GM19438 (cell line): ENCODE measurements around the gene DUOX1.

Experiments
- ATAC-seq: cut with Tn5 transposase; IDR thresholded peaks from one replicate; pipeline ENCODE4 v1.9.1; 2021; ENCODE audit warnings: low read depth; ENCODE audit not compliant: unreplicated experiment

Gene DUOX1

DNA sequence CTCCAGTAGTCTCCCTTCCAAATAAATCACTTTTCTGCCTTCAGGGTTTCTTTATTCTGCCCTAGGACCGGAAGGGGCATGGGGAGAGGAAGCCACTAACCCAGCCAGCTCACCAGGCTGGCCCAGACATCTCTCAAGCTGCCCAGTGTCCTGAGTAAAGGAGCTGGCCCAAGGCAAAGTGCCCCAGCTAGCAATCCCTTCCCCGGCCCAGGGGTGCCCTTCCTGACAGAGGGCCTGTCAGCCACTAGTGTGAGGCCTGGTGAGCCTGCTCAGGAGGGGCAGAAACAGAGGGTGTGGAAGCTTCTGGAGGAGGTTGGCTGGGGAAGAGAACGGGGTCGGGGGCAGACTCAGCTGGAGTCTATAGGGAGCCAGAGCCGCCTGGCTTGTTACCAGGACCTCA is 35.7 kb downstream of the DUOX1 start:
- ATAC-seq: no peak

DNA sequence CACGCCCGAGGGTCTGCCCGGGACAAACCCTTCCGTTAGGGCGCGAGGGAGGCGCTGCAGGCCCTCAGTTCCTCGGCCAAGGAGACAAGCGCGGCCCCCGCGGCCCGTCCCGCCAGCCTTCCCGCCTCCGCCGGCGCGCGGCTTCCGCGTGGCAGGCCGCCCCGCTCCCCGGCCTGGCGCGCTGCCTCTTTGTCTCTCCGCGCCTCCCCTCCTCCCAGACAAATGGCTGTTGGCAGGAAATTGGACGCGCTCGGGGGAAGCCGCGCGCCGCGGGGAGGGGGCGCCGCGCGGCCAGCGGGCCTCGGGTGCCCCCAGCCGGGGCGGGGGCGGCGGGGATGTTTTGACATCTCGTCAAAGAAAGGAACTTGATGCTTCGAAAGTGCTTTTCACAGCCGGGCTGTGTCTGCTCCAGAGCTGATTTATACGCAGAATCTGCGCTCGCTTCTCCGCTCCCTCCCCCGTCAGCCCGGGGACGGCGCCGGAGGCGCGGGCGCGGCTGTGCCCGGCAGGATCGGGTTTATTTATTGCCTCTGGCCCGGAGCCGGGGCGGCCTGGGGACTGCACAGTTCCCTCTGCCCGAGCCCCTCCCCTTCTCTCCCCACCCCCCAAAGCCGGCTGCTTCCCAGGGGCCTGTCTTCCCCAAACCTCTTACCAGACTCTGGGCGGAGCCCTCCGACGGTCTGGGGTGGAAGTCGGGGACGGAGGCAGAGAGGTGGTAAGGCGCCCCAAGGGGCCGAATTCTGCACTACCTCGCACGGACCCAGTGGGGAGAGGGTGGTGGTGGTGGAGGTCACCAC is 37.2 kb downstream of the DUOX1 start:
- peak; percentile 93 for ATAC-seq

DNA sequence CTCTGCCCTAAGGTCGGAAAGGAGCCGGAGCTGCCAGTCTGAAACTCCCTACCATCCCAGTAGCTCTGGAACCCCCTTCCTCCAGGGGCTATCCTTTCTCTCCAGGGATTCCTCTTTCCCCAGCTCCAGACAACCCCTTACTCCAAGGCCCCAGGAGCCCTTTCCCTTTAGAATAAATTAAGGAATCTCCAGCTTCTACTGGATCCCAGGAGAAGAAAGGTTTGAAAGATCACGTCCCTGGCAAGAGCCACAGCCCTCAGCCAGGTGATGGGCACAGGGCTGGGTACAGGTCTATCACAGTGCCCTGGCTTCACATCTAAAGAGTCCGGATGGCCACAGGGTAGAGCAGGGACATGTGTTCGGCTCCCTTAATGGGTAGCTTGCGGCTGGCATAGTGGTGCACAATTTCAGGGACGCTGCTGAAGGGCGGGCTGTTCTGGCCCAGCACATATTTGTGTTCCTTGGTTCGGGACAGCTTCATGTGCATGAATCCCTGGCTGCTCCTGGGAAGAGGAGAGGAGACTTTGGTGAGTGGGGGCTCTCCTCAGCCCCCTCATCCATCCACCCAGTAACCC is 37.9 kb downstream of the DUOX1 start:
- ATAC-seq: no peak

DNA sequence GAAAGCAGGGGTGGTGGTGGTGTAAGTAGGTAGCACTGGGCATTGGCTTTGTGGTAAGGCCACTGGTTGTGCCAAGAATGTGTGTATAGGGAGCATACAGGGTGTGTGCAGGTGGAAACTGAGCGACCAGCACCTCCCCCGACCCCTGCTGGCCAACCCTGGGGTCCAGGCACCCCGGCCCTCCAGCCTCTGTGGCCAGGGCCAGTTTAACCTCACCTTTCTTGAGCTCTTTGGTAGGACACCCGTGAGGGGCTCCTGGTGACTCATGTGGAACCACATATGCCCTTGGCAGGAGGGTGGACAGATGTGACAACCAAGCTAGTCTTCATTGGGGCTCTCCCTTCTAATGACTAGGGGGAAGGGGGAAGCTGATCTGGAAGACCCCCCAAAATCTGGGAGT is 38.5 kb downstream of the DUOX1 start:
- no peak for ATAC-seq

DNA sequence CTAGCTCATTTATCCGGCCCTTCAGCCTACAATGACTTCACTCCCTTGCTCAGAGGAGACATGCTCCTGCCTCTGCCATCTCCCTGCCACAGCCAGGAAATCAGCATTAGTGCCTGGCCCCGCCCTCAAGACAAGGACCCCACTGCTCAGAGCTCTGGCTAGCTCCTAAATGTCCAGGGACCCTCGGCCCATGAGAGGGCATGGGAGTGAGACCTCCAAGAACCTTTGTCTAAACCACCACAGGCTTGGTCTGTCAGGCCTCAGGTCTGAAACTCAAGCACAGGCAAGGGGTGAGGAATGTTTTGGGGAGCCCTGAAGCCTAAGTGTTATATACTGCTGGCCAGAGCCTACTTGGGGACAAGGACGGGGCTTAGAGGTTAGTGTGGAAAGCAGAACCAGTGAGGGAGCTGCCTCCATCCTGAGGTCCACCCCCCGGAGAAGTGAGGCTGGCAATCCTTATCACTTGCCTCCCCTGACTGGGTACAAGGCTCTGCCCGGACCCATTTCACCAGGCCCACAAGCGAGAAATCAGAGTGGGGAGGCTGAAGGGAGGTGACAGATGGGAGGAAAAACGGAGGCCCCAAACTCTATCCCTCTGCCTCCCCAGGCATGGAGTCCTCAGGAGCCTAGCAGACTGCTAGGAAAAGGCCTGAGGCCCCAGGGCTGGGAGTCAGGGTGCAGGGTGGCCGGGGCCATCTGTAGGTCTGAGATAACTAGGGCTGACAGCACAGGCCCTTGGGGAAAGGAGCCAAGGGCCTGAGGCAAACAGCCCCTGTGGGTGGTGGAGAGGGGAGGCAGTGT is 39.2 kb downstream of the DUOX1 start:
- ATAC-seq: no peak

DNA sequence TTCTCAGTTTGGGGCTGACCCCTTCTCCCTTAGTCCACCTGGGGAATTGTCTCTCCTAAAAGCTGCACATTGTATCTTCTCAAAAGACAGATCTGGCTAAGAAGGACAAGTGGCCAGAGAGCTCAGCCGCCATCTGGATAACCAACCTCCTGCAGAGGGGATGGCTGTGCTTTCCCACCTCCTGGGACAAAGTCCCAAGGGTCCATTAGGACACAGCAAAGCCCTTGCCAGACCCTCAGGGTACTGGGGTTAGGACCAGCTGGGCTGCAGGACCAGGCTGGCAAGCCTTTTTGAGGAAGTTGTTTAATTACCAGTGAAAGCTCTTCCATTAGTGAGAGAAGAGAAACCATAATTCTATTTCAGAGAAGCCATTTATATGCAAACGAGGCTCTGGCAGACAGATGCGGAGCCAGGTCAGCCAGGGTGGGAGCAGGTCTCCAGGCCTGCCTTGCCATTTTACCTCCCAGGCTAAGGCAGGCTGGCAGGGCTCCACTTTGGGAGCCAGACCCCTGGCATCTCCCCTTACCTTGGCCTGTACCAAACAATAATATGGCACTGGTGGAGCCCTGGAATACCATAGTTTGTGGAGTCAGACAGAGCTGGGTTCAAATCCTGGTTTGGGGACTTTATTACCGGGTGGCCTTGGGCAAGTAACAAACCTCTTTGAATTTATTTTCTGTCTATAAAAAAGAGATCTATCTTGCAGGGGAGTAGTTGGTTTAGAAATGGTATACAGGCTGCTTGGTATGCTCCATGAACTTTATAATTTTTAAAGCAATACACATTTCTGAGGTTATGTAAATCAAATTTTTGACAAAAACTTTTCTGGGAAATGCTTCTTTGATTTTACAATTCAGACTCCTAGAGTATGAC is 40.0 kb downstream of the DUOX1 start:
- ATAC-seq: no peak

DNA sequence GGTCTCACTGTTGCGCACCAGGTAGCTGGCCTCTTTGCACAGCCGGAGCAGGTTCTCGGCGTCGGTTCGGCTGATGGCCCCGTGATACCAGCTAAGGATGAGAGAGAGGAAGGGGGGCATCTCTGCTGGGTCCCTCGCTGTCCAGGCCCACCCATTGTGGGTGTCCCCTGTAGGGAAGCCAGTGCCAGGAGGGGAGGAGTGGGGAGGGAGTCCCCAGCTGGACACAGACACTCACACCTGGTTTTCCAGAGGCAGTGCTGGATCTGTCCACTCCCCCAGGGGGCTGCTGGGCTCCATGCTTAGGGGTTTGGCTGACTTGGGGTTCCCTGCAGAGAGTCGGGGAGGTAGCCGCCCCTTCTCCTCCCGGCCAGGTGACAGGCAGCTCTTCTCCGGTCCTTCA is 42.1 kb downstream of the DUOX1 start:
- no peak for ATAC-seq

DNA sequence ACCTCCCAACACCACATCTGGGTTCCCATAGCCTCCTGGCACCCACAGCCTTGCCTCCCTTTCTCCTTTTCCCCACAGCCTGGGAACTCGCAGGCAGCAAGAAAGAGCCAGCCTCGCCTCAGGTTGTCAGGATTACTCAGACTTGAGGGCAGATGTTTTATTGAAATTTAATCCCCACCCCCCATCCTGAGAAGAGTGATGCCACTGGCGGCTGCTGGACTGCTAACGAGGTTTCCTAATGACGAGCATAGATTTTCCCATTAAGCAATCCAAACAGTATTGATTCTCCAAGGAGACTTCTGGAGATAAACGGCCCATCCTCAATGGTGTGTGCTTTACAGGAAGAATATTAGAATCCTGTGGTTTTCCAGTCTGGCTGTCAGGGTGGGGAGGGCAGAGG is 44.3 kb downstream of the DUOX1 start:
- ATAC-seq: no peak

DNA sequence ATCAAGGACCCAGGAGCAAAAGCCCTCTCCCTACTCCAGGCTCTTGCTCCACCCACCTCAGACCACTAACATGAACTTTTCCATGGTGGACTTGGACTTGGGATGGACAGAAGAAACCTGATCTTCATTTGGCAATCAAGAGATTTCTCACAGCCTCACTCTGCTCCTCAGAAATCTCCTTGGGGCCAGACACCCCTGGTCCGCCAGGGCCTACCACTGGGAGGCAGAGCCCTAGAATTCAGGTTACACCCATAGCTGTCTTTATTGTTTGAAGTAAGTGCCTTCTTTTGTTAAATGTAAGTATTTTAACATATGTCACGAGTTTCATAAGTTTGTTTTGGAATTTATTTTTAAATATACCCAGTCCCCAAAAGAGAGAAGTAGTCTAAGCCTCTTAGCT is 44.8 kb downstream of the DUOX1 start:
- ATAC-seq: no peak

DNA sequence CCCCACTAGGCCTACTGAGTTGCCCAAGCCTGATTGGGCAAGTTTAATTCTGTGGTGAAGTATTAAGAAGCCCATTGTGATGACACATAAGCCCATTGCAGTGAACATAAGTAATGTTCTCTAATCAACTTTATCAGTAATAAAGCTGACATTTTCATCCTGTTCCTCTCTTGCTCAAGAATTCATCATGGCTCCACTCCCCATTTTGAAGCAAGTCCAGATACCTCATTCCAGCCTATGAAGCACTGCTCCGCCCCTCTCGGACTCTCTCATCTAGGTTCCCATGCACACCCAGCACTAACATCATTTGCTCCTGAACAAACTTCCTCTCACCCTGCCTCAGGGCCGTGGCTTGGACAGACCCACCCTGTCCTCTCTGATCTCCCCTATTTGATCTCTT is 47.5 kb downstream of the DUOX1 start:
- no peak for ATAC-seq

DNA sequence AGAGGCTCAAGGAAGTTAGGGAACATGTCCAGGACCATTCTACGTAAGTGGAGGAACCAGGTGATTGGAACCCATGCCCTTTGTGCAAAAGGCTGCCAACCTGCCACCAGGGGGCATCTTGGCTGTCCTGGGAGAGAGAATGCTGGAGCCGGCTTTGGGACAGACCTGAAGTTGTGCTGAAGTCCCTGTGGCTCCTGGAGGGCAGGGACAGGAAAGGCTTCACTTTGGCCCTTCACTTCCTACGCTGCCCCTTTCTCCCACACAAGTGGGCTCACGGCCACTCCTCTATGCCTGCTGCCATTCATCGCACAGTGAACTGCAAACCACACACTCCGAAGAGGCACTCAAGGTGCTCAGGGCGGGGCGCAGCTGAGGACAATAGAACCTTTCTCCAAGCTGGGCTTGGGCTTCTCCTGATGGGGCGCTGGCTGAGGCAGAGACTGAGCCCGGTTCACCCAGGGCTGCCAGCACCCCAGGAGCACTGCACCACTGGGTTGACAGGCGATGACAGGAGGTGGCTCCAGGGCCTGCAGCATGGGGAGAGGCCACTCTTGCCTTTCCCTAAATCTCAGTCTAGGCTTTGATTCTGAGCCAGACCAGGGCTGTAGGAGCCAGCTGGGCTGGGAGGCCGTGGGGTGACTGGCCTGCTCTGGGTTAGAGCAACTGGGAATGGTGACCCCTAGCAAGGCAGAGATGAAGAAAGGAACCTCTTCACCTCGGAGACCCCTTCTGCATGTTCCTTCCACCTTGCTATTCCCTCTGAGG is 49.6 kb downstream of the DUOX1 start:
- ATAC-seq: no peak

DNA sequence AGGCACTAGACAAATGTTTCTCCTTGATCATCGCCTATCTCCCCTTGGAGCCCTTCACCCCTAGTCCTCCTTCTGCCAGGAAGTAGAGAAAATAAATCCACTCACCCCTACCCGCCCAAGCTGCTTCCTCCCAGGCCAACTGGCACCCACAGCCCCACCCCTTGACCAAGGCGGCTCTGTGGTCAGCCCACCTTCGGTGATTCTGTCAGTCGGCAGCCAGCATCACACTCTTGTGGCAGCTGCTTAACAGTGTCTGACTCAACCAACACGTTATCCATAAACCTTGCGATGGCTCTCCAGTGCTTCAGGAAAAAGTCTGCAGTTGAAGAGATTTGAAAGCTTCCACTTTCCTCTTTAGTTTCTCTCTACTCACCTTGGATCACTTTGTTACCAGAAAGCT is 50.4 kb downstream of the DUOX1 start:
- no peak for ATAC-seq

DNA sequence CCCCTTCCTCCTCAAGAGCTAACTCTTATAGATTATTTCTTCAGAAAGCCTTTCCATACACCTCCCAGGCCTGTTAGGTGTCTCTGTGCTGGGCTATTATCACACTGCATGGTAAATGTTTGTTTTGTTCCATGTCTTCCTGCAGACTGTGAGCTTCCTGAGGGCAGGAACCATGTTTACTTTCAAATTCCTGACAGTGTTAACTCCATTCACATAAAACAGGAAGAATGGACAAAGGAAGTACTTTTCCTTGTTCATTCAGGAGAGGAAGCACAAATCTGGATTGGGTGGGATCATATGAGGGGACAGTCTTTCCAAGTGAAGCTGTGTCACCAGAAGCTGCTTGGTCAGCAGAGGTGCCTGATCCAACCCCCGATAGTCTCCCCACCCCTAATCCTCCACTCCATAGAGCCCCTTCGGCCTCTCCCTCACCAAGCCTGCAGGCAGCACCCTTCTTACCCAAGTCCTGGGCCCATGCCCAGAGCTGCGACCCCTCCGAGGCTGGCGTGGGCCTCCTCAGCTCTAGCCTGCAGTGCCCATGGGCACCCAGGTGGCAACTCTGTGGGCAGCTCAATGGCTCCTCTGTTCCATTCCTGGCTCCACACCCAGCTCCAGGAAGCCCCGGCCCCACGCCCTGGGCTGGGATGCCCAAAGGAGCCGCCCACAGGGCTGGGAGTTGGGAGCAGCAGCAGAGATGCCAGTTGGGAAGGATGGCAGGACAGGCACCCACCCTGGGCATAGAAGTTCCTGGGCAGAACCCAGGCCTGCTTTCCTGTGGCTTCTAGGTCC is 51.0 kb downstream of the DUOX1 start:
- no peak for ATAC-seq

DNA sequence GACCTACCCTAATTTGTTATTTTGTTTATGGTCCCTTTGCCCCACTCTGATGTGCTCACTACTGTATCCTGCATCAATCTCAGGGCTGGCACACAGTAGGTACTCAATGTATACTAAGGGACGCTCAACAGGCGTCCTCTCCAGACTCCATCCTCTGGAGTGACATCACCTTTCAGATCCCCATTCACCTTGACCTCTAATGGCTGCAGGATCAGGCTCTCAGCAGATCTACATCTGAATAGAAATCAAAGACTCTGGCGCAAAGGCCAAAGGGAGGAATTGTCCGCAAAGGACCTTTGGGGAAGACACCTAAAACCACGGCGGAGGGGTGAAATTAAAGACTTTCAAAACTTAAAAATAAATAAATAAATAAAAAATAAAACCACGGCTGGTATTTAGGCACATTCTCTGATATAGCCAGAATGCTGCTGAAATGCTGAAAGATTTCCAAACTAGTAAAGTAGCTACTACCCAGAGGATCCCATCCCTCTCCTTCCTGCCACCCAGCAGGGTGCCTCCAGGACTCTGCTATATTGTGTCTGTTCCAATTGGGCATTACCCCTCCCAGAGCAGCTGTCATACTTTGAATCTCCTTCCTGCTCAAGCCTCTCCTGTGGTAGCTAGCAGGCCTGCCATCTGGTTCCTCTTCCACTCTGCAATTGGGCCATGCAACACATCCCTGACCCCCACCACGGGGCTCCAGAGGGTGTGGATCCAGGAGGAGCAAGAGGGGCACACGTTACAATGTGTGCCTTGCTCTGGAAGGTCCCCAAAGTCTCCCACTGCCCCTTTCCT is 51.9 kb downstream of the DUOX1 start:
- no peak for ATAC-seq

DNA sequence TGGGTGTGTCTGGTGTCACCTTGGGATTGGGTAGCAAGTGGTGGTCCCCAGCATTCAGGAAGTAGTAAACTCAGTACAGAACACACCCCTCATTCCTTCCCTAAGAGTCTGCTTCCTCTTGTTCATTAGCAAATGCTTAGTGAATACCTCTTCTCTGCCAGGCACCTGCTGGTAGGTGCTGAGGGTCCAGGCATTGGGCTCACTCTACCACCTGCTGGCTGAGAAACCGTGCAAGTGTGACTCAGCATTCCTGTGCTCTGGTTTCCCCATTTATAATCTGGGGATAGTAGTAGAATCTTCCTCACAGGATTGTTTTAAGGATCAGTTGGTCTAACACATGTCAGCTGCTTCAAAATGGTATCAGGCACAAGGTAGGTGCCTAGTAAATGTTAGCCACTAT is 53.2 kb downstream of the DUOX1 start:
- no peak for ATAC-seq

DNA sequence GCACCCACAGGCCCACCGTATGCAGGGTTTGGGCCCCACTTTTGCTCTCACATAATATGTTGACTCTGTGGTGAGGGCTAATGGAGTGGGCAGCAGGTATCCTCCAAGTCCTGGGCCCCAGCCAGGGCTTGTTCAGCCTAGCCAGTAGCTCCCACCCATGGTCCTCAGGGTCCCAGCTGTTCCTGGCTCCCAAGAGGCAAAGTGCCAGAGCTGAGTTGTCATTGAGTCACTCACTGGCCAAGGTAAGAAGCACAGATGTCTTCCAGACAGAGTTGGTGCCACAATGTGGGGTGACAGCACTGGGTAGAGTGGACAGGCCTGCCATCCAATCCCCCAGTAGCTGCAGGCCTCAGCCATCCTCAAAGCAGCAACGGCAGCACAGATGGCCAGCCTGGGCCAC is 53.7 kb downstream of the DUOX1 start:
- ATAC-seq: no peak

DNA sequence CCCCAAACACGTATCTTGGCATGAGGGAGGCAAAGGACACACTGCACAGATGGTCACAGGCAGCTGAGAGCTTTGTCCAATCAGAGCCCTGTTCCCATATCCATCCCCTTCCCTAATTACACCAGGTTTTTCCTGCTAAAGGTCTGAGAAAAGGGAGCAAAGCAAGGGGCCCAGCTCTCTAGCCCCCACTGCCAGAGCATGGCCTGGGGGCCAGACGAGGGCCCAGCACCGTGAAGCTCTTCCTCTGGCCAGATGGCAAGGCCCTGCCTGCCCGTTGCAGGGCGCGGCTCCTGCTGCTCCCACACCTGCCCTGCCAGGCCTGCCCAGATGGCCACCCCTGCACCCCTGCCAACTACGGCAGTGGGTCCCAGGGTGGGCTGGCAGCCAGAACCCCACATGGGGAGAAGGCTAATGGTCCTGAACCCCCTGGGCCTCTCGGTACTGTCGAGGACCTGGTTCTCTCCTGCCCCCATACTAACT is 54.8 kb downstream of the DUOX1 start:
- ATAC-seq: no peak

DNA sequence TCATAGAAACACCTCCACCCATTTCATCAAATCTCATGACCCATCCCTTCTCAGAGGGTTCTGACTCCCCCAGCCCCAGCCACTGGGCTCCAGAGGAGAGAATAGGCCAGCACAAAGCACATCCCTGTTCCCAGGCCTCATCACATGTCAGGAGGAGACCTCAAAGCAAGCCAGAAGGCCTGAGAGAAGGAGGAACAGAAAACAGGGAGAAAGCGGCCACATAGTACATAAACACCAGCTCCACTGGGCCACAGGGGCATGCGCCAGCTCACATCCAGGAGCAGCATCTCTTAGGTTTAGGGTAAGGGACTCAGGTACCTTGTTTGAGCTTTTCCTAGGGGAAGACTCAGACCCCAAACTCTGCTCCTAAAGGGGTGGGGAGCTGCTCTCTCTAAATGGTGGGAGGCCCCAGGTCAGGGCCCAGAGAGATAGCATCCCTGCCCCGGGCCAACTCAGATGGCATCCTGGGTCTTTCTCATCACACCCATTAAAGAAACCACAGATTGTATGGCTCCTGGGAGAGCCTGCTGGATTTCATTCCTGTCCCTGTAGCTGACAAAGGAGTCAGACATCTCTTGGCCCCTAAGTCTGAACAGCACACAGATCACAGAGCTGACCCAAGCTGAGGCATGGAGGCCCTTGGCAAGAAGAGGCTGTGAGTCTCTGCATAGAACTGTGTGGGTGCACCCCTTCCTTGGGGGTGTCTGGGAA is 55.4 kb downstream of the DUOX1 start:
- ATAC-seq: no peak
